PC-9 (cell line): ENCODE measurements around the gene CCDC85B. TPM values are rescaled to one million over a fixed set of nuclear protein-coding genes. Genes with fewer than 3 reads are reported as not detected.
A peak's percentile ranks its signal among the peaks of the same experiment; 100 is the strongest.

ENCODE experiments used
- BruUV-seq: library from RNA; stranded (reverse); fragments of 400-500 nt; replicated peaks from 2 replicates; lab custom pipeline; 2021; lab: Mats Ljungman, UMichigan
- CTCF ChIA-PET: fragments of 300-600 bp; sonication (Branson Sonifier 250); formaldehyde crosslinking; loops from one replicate; lab custom pipeline; 2022; ENCODE audit warnings: antibody characterized with exemption; lab: Charles Lee
- POLR2A ChIA-PET: fragments of 300-600 bp; sonication (Branson Sonifier 250); formaldehyde crosslinking; loops from one replicate; lab custom pipeline; 2022; ENCODE audit warnings: antibody characterized with exemption; ENCODE audit not compliant: unreplicated experiment; lab: Charles Lee
- DNase-seq, 2 experiments: peaks; one replicate each; pipeline versions ENCODE4 v3.0.0 to v3.0.0-alpha.2; 2015 to 2022; ENCODE audit warnings: mixed read lengths in 1 of 2
- H2AFZ ChIP-seq: fragments of 200-600 bp; sonication (generic); 2 replicates; pipeline ENCODE4 v1.8.1; 2017; ENCODE audit warnings: antibody characterized with exemption
- H3F3A ChIP-seq: fragments of 200-600 bp; sonication (generic); 2 replicates; pipeline ENCODE4 v1.8.1; 2017; ENCODE audit warnings: antibody characterized with exemption, mild to moderate bottlenecking, low read depth; ENCODE audit not compliant: insufficient read depth
- H3K27ac ChIP-seq: fragments of 200-600 bp; sonication (generic); 2 replicates; pipeline ENCODE4 v1.6.1; 2016; ENCODE audit warnings: mixed run types
- H3K27me3 ChIP-seq: fragments of 200-600 bp; sonication (generic); 2 replicates; pipeline ENCODE4 v1.6.1; 2016; ENCODE audit warnings: low read depth, mixed run types; ENCODE audit not compliant: insufficient read depth
- H3K36me3 ChIP-seq: fragments of 200-600 bp; sonication (generic); 2 replicates; pipeline ENCODE4 v1.6.1; 2016; ENCODE audit warnings: low read depth, mixed run types
- H3K4me1 ChIP-seq: fragments of 200-600 bp; sonication (generic); replicated peaks from 2 replicates; pipeline ENCODE4 v1.6.1; 2016; ENCODE audit warnings: mixed run types; ENCODE audit not compliant: insufficient read depth
- H3K4me2 ChIP-seq: fragments of 200-600 bp; sonication (generic); 2 replicates; pipeline ENCODE4 v1.6.1; 2017; ENCODE audit warnings: mixed run types
- H3K4me3 ChIP-seq: fragments of 200-600 bp; sonication (generic); 2 replicates; pipeline ENCODE4 v1.6.1; 2016; ENCODE audit warnings: mixed run types
- H3K79me2 ChIP-seq: fragments of 200-600 bp; sonication (generic); 2 replicates; pipeline ENCODE4 v1.6.1; 2017; ENCODE audit warnings: low read depth, mixed run types
- H3K9me2 ChIP-seq: fragments of 200-600 bp; sonication (generic); 2 replicates; pipeline ENCODE4 v1.8.1; 2017; ENCODE audit warnings: mild to moderate bottlenecking; ENCODE audit not compliant: insufficient read depth
- H3K9me3 ChIP-seq: fragments of 200-600 bp; sonication (generic); 2 replicates; pipeline ENCODE4 v1.8.1; 2016; ENCODE audit warnings: low read depth; ENCODE audit not compliant: insufficient read depth
- H4K20me1 ChIP-seq: fragments of 200-600 bp; sonication (generic); 2 replicates; pipeline ENCODE4 v1.8.1; 2017; ENCODE audit not compliant: insufficient read depth
- CTCF ChIP-seq: fragments of 200-600 bp; sonication (generic); conservative IDR thresholded peaks from 2 replicates; pipeline ENCODE4 v1.6.1; 2017; ENCODE audit warnings: mixed run types, antibody characterized with exemption, mild to moderate bottlenecking, moderate library complexity
- EZH2 ChIP-seq: fragments of 200-600 bp; sonication (generic); IDR thresholded peaks from 2 replicates; pipeline ENCODE4 v1.8.0; 2017; ENCODE audit warnings: antibody characterized with exemption, low read depth
- intact Hi-C: fragments of 100-400 bp; cut with micrococcal nuclease; formaldehyde crosslinking; loops from one replicate; pipeline ENCODE4 v1.10.0; 2022; ENCODE audit not compliant: unreplicated experiment
- total RNA-seq: library from RNA; stranded (reverse); gene quantifications from 2 replicates; pipeline ENCODE4 v1.2.3, GENCODE V29; 2021

CCDC85B gene
- total RNA-seq, 1 experiment from 2014 or later, result 45.0 TPM

GRCh38 chr11:65853246-65853979, 37.1 kb upstream of the CCDC85B start:
- no peaks in the 10 kb centered on the region for H3K9me2 ChIP-seq
- ChIA-PET CTCF (interaction anchor here (0.6 kb wide), 1 partner anchor 138 kb away, joined by 4 read pairs; no protein-coding TSS in a partner anchor), POLR2A (no interaction called here)
- H3K79me2 ChIP-seq, result peaks cover 46% of the 10 kb centered on the region
- BruUV-seq, result no TSS peak
- H4K20me1 ChIP-seq, result peaks cover 46% of the 10 kb centered on the region
- H2AFZ ChIP-seq, result no peak overlapping the region
- intact Hi-C loops, result no loop called here
- H3K4me1 ChIP-seq, result peaks cover 8% of the 10 kb centered on the region
- no peak overlapping the region for H3K27ac ChIP-seq
- H3K9me3 ChIP-seq, result no peaks in the 10 kb centered on the region
- peaks cover 65% of the 10 kb centered on the region for H3F3A ChIP-seq
- peaks cover 30% of the 10 kb centered on the region for H3K36me3 ChIP-seq
- H3K4me3 ChIP-seq, result no peak overlapping the region
- TF ChIP-seq CTCF (no peak), EZH2 (no peak)
- no peak overlapping the region for H3K4me2 ChIP-seq
- no peaks in the 10 kb centered on the region for H3K27me3 ChIP-seq
- no peak for DNase-seq

DNA sequence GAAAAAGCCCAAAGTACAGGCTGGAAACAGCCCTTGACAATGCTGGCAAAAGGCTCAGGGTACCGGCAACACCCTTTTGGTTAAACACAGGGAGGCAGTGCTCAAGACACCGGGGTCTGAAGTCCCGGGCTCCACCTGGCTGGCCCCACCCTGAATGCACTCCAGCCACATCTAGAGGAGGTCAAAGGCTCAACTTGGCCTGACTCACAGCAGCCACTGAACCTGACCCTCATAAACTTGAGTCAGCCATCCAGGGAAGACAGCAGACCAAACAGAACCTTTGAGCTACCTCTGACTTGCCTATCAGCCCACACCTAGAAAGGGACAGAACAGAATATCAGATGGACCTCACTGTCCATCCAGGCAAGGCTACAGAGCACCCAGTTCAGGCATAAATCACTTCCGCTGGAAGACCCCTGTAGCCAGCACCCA, 36.3 kb upstream of the CCDC85B start:
- ChIA-PET CTCF (no interaction called here), POLR2A (no interaction called here)
- intact Hi-C loops, result no loop called here
- no peaks in the 10 kb centered on the region for H3K9me2 ChIP-seq
- no peak for DNase-seq
- H3K9me3 ChIP-seq, result no peaks in the 10 kb centered on the region
- H3K27ac ChIP-seq, result no peak overlapping the region
- H4K20me1 ChIP-seq, result peaks cover 46% of the 10 kb centered on the region
- peaks cover 46% of the 10 kb centered on the region for H3K79me2 ChIP-seq
- peaks cover 66% of the 10 kb centered on the region for H3F3A ChIP-seq
- H3K27me3 ChIP-seq, result no peaks in the 10 kb centered on the region
- peaks cover 8% of the 10 kb centered on the region for H3K4me1 ChIP-seq
- H3K4me3 ChIP-seq, result no peak overlapping the region
- H3K36me3 ChIP-seq, result peaks cover 30% of the 10 kb centered on the region
- H3K4me2 ChIP-seq, result no peak overlapping the region
- no TSS peak for BruUV-seq
- TF ChIP-seq CTCF, result no peak
- TF ChIP-seq EZH2, result no peak
- no peak overlapping the region for H2AFZ ChIP-seq

- Histone ChIP-seq H3K4me1 (peaks cover 13% of the 10 kb centered on the region), H3K9me3 (no peaks in the 10 kb centered on the region), H3F3A (peaks cover 67% of the 10 kb centered on the region), H3K4me2 (peak overlapping the region; percentile 91; the same call in 1 of the 2 replicates), H3K9me2 (no peaks in the 10 kb centered on the region), H3K79me2 (peaks cover 46% of the 10 kb centered on the region), H4K20me1 (peaks cover 46% of the 10 kb centered on the region), H3K27me3 (no peaks in the 10 kb centered on the region), H2AFZ (no peak overlapping the region), H3K36me3 (peaks cover 30% of the 10 kb centered on the region), H3K27ac (no peak overlapping the region), H3K4me3 (no peak overlapping the region; the same call in 1 of the 2 replicates)
- ChIA-PET CTCF (no interaction called here), POLR2A (interaction anchor here (0.6 kb wide), 1 partner anchor 143 kb away, joined by 3 read pairs; no protein-coding TSS in a partner anchor)
- DNase-seq, result no peak
- no TSS peak for BruUV-seq
- TF ChIP-seq EZH2, result no peak
- no peak for TF ChIP-seq CTCF
- intact Hi-C loops, result no loop called here
Measured at GRCh38 chr11:65854852-65855837, 35.3 kb upstream of the CCDC85B start.
